ENCODE data around the gene CXXC1. TPM values are rescaled to one million over a fixed set of nuclear protein-coding genes. Genes with fewer than 3 reads are reported as not detected.

The CXXC1 gene
- total and polyA plus RNA-seq, 2 of the 13 experiments (the other 11 are each of a cell fraction or from before 2014, with no cell fraction given): 32.9 to 39.0 TPM

DNA sequence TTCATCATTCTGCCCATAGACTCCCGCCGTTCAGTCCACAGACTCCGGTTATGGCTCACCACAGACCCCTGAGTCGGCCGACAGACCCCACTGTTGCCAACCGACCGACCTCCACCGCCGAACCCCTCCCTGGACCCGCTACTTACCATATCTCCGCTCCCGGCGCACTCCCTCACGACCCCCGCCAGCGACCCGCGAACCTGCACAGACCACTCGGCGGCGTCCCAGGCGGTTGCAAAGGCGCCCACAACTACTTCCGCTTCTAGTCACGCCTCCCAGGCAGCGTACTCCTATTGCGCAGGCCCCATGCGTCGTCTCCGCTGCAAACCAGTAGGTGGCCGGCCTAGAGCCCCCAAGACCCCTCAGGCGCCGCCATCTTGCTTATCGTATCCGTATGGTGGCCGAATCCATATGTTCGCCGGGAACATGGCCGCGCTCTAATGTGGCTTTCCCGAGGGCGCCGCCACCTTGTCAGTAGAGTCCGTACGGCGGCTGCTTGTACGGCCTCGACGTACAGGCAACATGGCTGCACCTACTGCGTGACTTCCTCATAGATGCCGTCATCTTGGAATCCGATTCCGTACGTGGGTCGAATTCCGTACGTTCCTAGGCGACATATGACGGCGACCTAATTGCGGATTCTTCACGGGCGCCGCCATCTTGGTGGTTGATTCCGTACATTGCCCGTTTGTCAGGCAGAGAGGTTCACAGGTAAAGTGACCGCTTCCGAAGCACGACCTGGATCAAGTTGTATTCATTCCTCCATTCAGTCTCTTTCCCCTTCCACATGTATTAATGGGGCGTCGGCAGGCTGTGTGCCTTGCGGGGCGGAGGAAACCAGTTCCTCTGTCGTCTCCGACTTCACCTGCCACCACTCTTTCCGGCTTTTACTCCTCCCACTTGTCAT lies at the start of gene CXXC1 (continued):
- TF ChIP-seq, protein P1, sequence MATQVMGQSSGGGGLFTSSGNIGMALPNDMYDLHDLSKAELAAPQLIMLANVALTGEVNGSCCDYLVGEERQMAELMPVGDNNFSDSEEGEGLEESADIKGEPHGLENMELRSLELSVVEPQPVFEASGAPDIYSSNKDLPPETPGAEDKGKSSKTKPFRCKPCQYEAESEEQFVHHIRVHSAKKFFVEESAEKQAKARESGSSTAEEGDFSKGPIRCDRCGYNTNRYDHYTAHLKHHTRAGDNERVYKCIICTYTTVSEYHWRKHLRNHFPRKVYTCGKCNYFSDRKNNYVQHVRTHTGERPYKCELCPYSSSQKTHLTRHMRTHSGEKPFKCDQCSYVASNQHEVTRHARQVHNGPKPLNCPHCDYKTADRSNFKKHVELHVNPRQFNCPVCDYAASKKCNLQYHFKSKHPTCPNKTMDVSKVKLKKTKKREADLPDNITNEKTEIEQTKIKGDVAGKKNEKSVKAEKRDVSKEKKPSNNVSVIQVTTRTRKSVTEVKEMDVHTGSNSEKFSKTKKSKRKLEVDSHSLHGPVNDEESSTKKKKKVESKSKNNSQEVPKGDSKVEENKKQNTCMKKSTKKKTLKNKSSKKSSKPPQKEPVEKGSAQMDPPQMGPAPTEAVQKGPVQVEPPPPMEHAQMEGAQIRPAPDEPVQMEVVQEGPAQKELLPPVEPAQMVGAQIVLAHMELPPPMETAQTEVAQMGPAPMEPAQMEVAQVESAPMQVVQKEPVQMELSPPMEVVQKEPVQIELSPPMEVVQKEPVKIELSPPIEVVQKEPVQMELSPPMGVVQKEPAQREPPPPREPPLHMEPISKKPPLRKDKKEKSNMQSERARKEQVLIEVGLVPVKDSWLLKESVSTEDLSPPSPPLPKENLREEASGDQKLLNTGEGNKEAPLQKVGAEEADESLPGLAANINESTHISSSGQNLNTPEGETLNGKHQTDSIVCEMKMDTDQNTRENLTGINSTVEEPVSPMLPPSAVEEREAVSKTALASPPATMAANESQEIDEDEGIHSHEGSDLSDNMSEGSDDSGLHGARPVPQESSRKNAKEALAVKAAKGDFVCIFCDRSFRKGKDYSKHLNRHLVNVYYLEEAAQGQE (IDR thresholded peaks at IDR 0.05; ENCODE audit: borderline replicate concordance in 1 of 2, low read depth in 1 of 2, low read length in 2 of 2): no peak
- TF ChIP-seq, protein P2, sequence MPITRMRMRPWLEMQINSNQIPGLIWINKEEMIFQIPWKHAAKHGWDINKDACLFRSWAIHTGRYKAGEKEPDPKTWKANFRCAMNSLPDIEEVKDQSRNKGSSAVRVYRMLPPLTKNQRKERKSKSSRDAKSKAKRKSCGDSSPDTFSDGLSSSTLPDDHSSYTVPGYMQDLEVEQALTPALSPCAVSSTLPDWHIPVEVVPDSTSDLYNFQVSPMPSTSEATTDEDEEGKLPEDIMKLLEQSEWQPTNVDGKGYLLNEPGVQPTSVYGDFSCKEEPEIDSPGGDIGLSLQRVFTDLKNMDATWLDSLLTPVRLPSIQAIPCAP (CRISPR knock-in tag; IDR thresholded peaks at IDR 0.05; ENCODE audit: low read depth): no peak
- TF ChIP-seq, protein P3, sequence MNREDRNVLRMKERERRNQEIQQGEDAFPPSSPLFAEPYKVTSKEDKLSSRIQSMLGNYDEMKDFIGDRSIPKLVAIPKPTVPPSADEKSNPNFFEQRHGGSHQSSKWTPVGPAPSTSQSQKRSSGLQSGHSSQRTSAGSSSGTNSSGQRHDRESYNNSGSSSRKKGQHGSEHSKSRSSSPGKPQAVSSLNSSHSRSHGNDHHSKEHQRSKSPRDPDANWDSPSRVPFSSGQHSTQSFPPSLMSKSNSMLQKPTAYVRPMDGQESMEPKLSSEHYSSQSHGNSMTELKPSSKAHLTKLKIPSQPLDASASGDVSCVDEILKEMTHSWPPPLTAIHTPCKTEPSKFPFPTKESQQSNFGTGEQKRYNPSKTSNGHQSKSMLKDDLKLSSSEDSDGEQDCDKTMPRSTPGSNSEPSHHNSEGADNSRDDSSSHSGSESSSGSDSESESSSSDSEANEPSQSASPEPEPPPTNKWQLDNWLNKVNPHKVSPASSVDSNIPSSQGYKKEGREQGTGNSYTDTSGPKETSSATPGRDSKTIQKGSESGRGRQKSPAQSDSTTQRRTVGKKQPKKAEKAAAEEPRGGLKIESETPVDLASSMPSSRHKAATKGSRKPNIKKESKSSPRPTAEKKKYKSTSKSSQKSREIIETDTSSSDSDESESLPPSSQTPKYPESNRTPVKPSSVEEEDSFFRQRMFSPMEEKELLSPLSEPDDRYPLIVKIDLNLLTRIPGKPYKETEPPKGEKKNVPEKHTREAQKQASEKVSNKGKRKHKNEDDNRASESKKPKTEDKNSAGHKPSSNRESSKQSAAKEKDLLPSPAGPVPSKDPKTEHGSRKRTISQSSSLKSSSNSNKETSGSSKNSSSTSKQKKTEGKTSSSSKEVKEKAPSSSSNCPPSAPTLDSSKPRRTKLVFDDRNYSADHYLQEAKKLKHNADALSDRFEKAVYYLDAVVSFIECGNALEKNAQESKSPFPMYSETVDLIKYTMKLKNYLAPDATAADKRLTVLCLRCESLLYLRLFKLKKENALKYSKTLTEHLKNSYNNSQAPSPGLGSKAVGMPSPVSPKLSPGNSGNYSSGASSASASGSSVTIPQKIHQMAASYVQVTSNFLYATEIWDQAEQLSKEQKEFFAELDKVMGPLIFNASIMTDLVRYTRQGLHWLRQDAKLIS (CRISPR knock-in tag; IDR thresholded peaks at IDR 0.05): no peak
- TF ChIP-seq, protein P4, sequence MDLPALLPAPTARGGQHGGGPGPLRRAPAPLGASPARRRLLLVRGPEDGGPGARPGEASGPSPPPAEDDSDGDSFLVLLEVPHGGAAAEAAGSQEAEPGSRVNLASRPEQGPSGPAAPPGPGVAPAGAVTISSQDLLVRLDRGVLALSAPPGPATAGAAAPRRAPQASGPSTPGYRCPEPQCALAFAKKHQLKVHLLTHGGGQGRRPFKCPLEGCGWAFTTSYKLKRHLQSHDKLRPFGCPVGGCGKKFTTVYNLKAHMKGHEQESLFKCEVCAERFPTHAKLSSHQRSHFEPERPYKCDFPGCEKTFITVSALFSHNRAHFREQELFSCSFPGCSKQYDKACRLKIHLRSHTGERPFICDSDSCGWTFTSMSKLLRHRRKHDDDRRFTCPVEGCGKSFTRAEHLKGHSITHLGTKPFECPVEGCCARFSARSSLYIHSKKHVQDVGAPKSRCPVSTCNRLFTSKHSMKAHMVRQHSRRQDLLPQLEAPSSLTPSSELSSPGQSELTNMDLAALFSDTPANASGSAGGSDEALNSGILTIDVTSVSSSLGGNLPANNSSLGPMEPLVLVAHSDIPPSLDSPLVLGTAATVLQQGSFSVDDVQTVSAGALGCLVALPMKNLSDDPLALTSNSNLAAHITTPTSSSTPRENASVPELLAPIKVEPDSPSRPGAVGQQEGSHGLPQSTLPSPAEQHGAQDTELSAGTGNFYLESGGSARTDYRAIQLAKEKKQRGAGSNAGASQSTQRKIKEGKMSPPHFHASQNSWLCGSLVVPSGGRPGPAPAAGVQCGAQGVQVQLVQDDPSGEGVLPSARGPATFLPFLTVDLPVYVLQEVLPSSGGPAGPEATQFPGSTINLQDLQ (CRISPR knock-in tag; IDR thresholded peaks at IDR 0.05): peak; percentile 77; the same call in 1 of the 2 replicates
- TF ChIP-seq, protein P5, sequence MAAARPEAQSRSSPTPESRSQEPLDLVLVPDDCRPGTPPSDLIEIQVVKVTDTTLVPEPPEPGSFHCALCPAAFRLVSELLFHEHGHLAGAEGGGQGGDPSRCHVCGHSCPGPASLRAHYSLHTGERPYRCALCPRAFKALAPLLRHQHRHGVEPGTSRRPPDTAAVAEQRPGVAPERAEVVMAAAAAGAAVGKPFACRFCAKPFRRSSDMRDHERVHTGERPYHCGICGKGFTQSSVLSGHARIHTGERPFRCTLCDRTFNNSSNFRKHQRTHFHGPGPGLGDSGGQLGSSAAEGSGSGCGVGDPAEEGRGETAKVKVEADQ (CRISPR knock-in tag; IDR thresholded peaks at IDR 0.05; ENCODE audit: borderline replicate concordance): 0 out of 2 replicates have a peak, but pooled peaks have one; percentile 38
- TF ChIP-seq, protein P6, sequence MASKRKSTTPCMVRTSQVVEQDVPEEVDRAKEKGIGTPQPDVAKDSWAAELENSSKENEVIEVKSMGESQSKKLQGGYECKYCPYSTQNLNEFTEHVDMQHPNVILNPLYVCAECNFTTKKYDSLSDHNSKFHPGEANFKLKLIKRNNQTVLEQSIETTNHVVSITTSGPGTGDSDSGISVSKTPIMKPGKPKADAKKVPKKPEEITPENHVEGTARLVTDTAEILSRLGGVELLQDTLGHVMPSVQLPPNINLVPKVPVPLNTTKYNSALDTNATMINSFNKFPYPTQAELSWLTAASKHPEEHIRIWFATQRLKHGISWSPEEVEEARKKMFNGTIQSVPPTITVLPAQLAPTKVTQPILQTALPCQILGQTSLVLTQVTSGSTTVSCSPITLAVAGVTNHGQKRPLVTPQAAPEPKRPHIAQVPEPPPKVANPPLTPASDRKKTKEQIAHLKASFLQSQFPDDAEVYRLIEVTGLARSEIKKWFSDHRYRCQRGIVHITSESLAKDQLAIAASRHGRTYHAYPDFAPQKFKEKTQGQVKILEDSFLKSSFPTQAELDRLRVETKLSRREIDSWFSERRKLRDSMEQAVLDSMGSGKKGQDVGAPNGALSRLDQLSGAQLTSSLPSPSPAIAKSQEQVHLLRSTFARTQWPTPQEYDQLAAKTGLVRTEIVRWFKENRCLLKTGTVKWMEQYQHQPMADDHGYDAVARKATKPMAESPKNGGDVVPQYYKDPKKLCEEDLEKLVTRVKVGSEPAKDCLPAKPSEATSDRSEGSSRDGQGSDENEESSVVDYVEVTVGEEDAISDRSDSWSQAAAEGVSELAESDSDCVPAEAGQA (IDR thresholded peaks at IDR 0.05; ENCODE audit: low read depth): peak; percentile 89
- TF ChIP-seq, protein P6 (CRISPR knock-in tag; IDR thresholded peaks at IDR 0.05; ENCODE audit: borderline replicate concordance): no peak
